Endothelial cell of umbilical vein (primary cell): Measurements from ENCODE around the gene ARHGEF39. TPM values are rescaled to one million over a fixed set of nuclear protein-coding genes. Genes with fewer than 3 reads are reported as not detected.

ENCODE experiments used
- BruUV-seq: library from RNA; stranded (reverse); fragments of 400-500 nt; replicated peaks from 2 replicates; lab custom pipeline; 2021; lab: Mats Ljungman, UMichigan
- CTCF ChIA-PET: fragments of 300-600, 350-600 bp; sonication (Branson Sonifier 250); formaldehyde crosslinking; loops from one replicate; lab custom pipeline; 2021; ENCODE audit warnings: antibody characterized with exemption, inconsistent platforms; lab: Charles Lee
- POLR2A ChIA-PET: fragments of 300-600, 350-600 bp; sonication (Branson Sonifier 250); formaldehyde crosslinking; loops from one replicate; lab custom pipeline; 2021; ENCODE audit warnings: antibody characterized with exemption, inconsistent platforms; lab: Charles Lee
- DNase-seq: peaks from one replicate; pipeline ENCODE4 v3.0.0-alpha.2; 2011; ENCODE audit warnings: low read depth, low spot score
- FAIRE-seq: peaks from 2 replicates; lab custom pipeline; 2011; peaks lifted over from hg19 to GRCh38; lab: Jason Lieb, UNC
- H2AFZ ChIP-seq: 2 replicates; pipeline ENCODE4 v1.6.0; 2012; ENCODE audit warnings: low read depth, low read length, control low read depth, inconsistent platforms
- H3K27ac ChIP-seq: 2 replicates; pipeline ENCODE4 v1.5.1; 2011; ENCODE audit warnings: low read depth, mild to moderate bottlenecking, control low read depth, low read length, moderate library complexity; ENCODE audit not compliant: insufficient read depth
- H3K27me3 ChIP-seq, 2 experiments: 2 replicates each; pipeline versions ENCODE4 v1.6.0 to v1.6.1; 2011; ENCODE audit warnings: low read length in 2 of 2, mixed read lengths in 1 of 2; ENCODE audit not compliant: control insufficient read depth in 2 of 2, insufficient read depth in 2 of 2
- H3K36me3 ChIP-seq, 2 experiments: 2 replicates in 1 of 2; 3 replicates in 1 of 2; pipeline ENCODE4 v1.5.1; 2011; ENCODE audit warnings: low read length in 2 of 2, mild to moderate bottlenecking in 1 of 2, moderate library complexity in 1 of 2; ENCODE audit not compliant: control insufficient read depth in 2 of 2, insufficient read depth in 2 of 2; ENCODE audit errors: extremely low read depth in 1 of 2
- H3K4me1 ChIP-seq: 3 replicates; pipeline ENCODE4 v1.5.1; 2011; ENCODE audit warnings: mild to moderate bottlenecking, low read length; ENCODE audit not compliant: control insufficient read depth, insufficient read depth; ENCODE audit errors: extremely low read depth
- H3K4me2 ChIP-seq: 2 replicates; pipeline ENCODE4 v1.6.1; 2011; ENCODE audit warnings: low read length, control low read depth, mixed read lengths; ENCODE audit not compliant: insufficient read depth
- H3K4me3 ChIP-seq, 3 experiments: fragments of 200-600 bp in 1 of 3; sonication (generic), shearing (Covaris generic) in 1 of 3; replicated peaks in 1 of 3; 2 replicates each; pipeline ENCODE4 v1.5.1; 2011 to 2016; ENCODE audit warnings: control low read depth in 3 of 3, low read length in 3 of 3, mild to moderate bottlenecking in 2 of 3, inconsistent platforms in 1 of 3, low read depth in 1 of 3, moderate library complexity in 1 of 3; ENCODE audit not compliant: insufficient read depth in 1 of 3
- H3K79me2 ChIP-seq: 2 replicates; pipeline ENCODE4 v1.6.0; 2012; ENCODE audit warnings: low read length, inconsistent platforms; ENCODE audit not compliant: control insufficient read depth, insufficient read depth
- H3K9ac ChIP-seq: replicated peaks from 2 replicates; pipeline ENCODE3; 2011; ENCODE audit warnings: low read length, control low read depth; ENCODE audit not compliant: insufficient read depth; ENCODE audit errors: extremely low read depth
- H3K9me1 ChIP-seq: replicated peaks from 3 replicates; pipeline ENCODE4 v1.6.0; 2011; ENCODE audit warnings: mild to moderate bottlenecking, low read length; ENCODE audit not compliant: control insufficient read depth, insufficient read depth; ENCODE audit errors: extremely low read depth
- H3K9me3 ChIP-seq: replicated peaks from 2 replicates; pipeline ENCODE4 v1.5.1; 2012; ENCODE audit warnings: low read length, inconsistent platforms; ENCODE audit not compliant: control insufficient read depth, insufficient read depth
- H4K20me1 ChIP-seq: replicated peaks from 2 replicates; pipeline ENCODE3; 2011; ENCODE audit warnings: mild to moderate bottlenecking, low read length; ENCODE audit not compliant: control insufficient read depth, insufficient read depth; ENCODE audit errors: extremely low read depth
- CTCF ChIP-seq, 2 donors: IDR thresholded peaks; 1 replicate in 1 of 2; 2 replicates in 1 of 2; pipeline ENCODE4 v1.5.1; 2011; ENCODE audit warnings: low read length in 2 of 2, mild to moderate bottlenecking in 2 of 2, moderate library complexity in 2 of 2, control low read depth in 1 of 2, inconsistent platforms in 1 of 2, low read depth in 1 of 2; ENCODE audit not compliant: insufficient read depth in 1 of 2; ENCODE audit errors: extremely low read depth in 1 of 2
- EZH2 ChIP-seq: IDR thresholded peaks from 2 replicates; pipeline ENCODE4 v1.6.1; 2012; ENCODE audit warnings: borderline replicate concordance, low read depth, mild to moderate bottlenecking, moderate library complexity, low read length, inconsistent platforms; ENCODE audit not compliant: severe bottlenecking
- FOS ChIP-seq: IDR thresholded peaks from 2 replicates; pipeline ENCODE4 v1.6.1; 2011; ENCODE audit warnings: mild to moderate bottlenecking, low read length, moderate library complexity, borderline replicate concordance; ENCODE audit not compliant: insufficient read depth
- GATA2 ChIP-seq: IDR thresholded peaks from 2 replicates; pipeline ENCODE4 v1.7.0; 2011; ENCODE audit warnings: low read depth, mild to moderate bottlenecking, moderate library complexity, mixed read lengths, low read length; ENCODE audit not compliant: insufficient read length, insufficient read depth
- JUN ChIP-seq: IDR thresholded peaks from 2 replicates; pipeline ENCODE4 v1.6.1; 2011; ENCODE audit warnings: borderline replicate concordance, low read depth; ENCODE audit not compliant: insufficient read length, insufficient read depth
- MAX ChIP-seq: IDR thresholded peaks from 2 replicates; pipeline ENCODE4 v1.6.1; 2011; ENCODE audit not compliant: insufficient read depth, insufficient read length
- MYC ChIP-seq: IDR thresholded peaks from one replicate; pipeline ENCODE4 v1.6.1; 2011; ENCODE audit warnings: mild to moderate bottlenecking, low read depth, low read length
- POLR2A ChIP-seq: IDR thresholded peaks from 2 replicates; pipeline ENCODE4 v1.6.1; 2012; ENCODE audit warnings: low read depth, mild to moderate bottlenecking, control low read depth, low read length
- POLR2AphosphoS5 ChIP-seq: IDR thresholded peaks from 2 replicates; pipeline ENCODE4 v1.6.1; 2012; ENCODE audit warnings: low read depth, mild to moderate bottlenecking, control low read depth, low read length, moderate library complexity; ENCODE audit not compliant: insufficient read depth
- dilution Hi-C: fragments of 300-500 bp; cut with MboI; formaldehyde crosslinking; loops from one replicate; pipeline ENCODE4 v1.15.0; 2019; ENCODE audit warnings: low sequenced_read_pairs; ENCODE audit not compliant: extremely low pct_ligation_motif_present
- intact Hi-C: fragments of 100-400 bp; cut with micrococcal nuclease; formaldehyde crosslinking; loops from one replicate; pipeline ENCODE4 v1.10.0; 2022
- polyA plus RNA-seq, 4 experiments: library from polyadenylated mRNA; depleted of rRNA in 3 of 4; stranded (reverse) in 3 of 4; unstranded in 1 of 4; fragments of >200 nt; gene quantifications; 2 replicates each; pipeline versions ENCODE4 v1.2.1 to v1.2.3, GENCODE V29; 2011 to 2012; ENCODE audit warnings: missing spikeins in 1 of 4
- total RNA-seq: library from RNA; stranded (reverse); gene quantifications from 2 replicates; pipeline ENCODE4 v1.2.3, GENCODE V29; 2021

ARHGEF39 gene
- total and polyA plus RNA-seq, 2 donors (not counting 3 experiments of a cell fraction or from before 2014, with no cell fraction given), result 4.7 to 6.5 TPM

DNA sequence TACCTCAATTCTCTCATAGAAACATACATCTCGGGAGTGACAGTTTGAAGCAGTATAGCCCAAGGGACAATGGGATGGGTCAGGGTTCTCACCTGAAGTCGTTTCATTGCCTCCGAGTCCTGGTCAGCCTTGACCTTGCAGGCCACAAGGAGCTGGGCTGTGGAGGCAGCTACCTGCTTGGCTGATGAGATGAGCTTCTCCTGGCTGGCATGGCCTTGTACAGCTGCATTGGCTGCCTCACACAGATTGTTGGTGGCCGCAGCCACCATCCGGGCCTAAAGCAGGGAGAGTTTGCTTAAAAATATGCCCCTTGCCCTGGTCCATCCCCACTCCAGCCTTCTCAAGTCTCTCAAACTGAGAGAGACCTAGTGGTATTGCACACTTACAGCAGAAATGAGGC is 33.2 kb upstream of the ARHGEF39 start:
- dilution Hi-C loops, result no loop called here
- no TSS peak for BruUV-seq
- no peaks in the 10 kb centered on the region for H3K79me2 ChIP-seq
- ChIA-PET POLR2A (no interaction called here), CTCF (interaction anchor here (1.2 to 13.5 kb wide), 5 partner anchors 9 to 37 kb away, joined by 7 to 227 read pairs (median 16); partner anchors contain the start of genes ARHGEF39, CCDC107 and RMRP)
- H3K9me3 ChIP-seq, result no peaks in the 10 kb centered on the region
- H3K9me1 ChIP-seq, result no peaks in the 10 kb centered on the region
- H2AFZ ChIP-seq, result no peak overlapping the region
- TF ChIP-seq MYC (no peak), GATA2 (no peak), POLR2AphosphoS5 (no peak), FOS (no peak), POLR2A (no peak)
- no peak overlapping the region for H3K4me2 ChIP-seq
- H3K27me3 ChIP-seq, result no peaks in the 10 kb centered on the region
- no peak for DNase-seq
- no peaks in the 10 kb centered on the region for H4K20me1 ChIP-seq
- H3K4me1 ChIP-seq, result no peaks in the 10 kb centered on the region
- no peak for FAIRE-seq
- H3K4me3 ChIP-seq, result no peak overlapping the region
- no peak overlapping the region for H3K27ac ChIP-seq
- H3K36me3 ChIP-seq, result peaks cover 46 to 65% of the 10 kb centered on the region in 2 experiments
- no peak overlapping the region for H3K9ac ChIP-seq
- intact Hi-C loops, result no loop called here

GRCh38 chr9:35697486-35697885 is 32.5 kb upstream of the ARHGEF39 start:
- Histone ChIP-seq H3K9ac (no peak overlapping the region), H3K36me3 (peaks cover 46 to 58% of the 10 kb centered on the region in 2 experiments), H3K27ac (no peak overlapping the region), H3K9me1 (no peaks in the 10 kb centered on the region), H3K79me2 (no peaks in the 10 kb centered on the region), H2AFZ (no peak overlapping the region), H3K9me3 (no peaks in the 10 kb centered on the region), H3K4me3 (no peak overlapping the region), H3K27me3 (no peaks in the 10 kb centered on the region), H3K4me1 (no peaks in the 10 kb centered on the region), H3K4me2 (no peak overlapping the region), H4K20me1 (no peaks in the 10 kb centered on the region)
- ChIA-PET POLR2A (no interaction called here), CTCF (interaction anchor here (1.2 to 13.5 kb wide), 10 partner anchors 8 to 36 kb away, joined by 5 to 227 read pairs (median 16); partner anchors contain the start of genes ARHGEF39, CCDC107 and RMRP)
- dilution Hi-C loops, result no loop called here
- intact Hi-C loops, result no loop called here
- BruUV-seq, result no TSS peak
- FAIRE-seq (no peak), DNase-seq (no peak)
- no peak for TF ChIP-seq FOS
- no peak for TF ChIP-seq POLR2AphosphoS5
- TF ChIP-seq MAX, result no peak
- no peak for TF ChIP-seq POLR2A
- no peak for TF ChIP-seq CTCF (IDR thresholded peaks at IDR 0.05; ENCODE audit: extremely low read depth in 1 of 2, insufficient read depth in 1 of 2, low read depth in 1 of 2, low read length in 2 of 2)
- no peak for TF ChIP-seq EZH2
- no peak for TF ChIP-seq MYC
- no peak for TF ChIP-seq JUN
- no peak for TF ChIP-seq GATA2
